Liver (tissue), 9 donors: ENCODE results near the gene KIF22. TPM values are rescaled to one million over a fixed set of nuclear protein-coding genes. Genes with fewer than 3 reads are reported as not detected.
A peak's percentile ranks its signal among the peaks of the same experiment; 100 is the strongest.

ENCODE experiments used
- DNase-seq: peaks from one replicate; pipeline ENCODE4 v3.0.0-alpha.2; 2017; ENCODE audit warnings: low spot score
- H3K27ac ChIP-seq, 2 donors: one replicate each; pipeline ENCODE4 v1.7.0; 2013; ENCODE audit warnings: inconsistent platforms in 2 of 2, low read length in 2 of 2, control low read depth in 1 of 2, low read depth in 1 of 2, mild to moderate bottlenecking in 1 of 2
- H3K27me3 ChIP-seq, 4 donors: one replicate each; pipeline versions ENCODE4 v1.6.1 to v1.7.0; 2013; ENCODE audit warnings: low read length in 3 of 4, inconsistent platforms in 1 of 4, mild to moderate bottlenecking in 1 of 4, moderate library complexity in 1 of 4; ENCODE audit not compliant: control insufficient read depth in 4 of 4, insufficient read depth in 4 of 4
- H3K36me3 ChIP-seq, 4 donors: one replicate each; pipeline versions ENCODE4 v1.6.1 to v1.7.0; 2013; ENCODE audit warnings: low read length in 3 of 4, mild to moderate bottlenecking in 3 of 4, low read depth in 1 of 4, moderate library complexity in 1 of 4; ENCODE audit not compliant: control insufficient read depth in 4 of 4, insufficient read depth in 3 of 4
- H3K4me1 ChIP-seq, 4 donors: one replicate each; pipeline versions ENCODE4 v1.6.1 to v1.7.0; 2013; ENCODE audit warnings: low read length in 3 of 4, mild to moderate bottlenecking in 3 of 4, moderate library complexity in 1 of 4; ENCODE audit not compliant: control insufficient read depth in 4 of 4, insufficient read depth in 4 of 4
- H3K4me3 ChIP-seq, 3 donors: one replicate each; pipeline versions ENCODE4 v1.6.1 to v1.7.0; 2013; ENCODE audit warnings: low read length in 3 of 3, control low read depth in 1 of 3, low read depth in 1 of 3, mild to moderate bottlenecking in 1 of 3
- H3K9ac ChIP-seq, 2 donors: one replicate each; pipeline ENCODE4 v1.7.0; 2013; ENCODE audit warnings: low read length in 2 of 2, mild to moderate bottlenecking in 2 of 2, moderate library complexity in 2 of 2, control low read depth in 1 of 2, low read depth in 1 of 2
- H3K9me3 ChIP-seq, 4 donors: one replicate each; pipeline versions ENCODE4 v1.6.1 to v1.7.0; 2013; ENCODE audit warnings: low read length in 3 of 4; ENCODE audit not compliant: control insufficient read depth in 4 of 4
- ATF3 ChIP-seq: IDR thresholded peaks from 2 replicates; pipeline ENCODE4 v1.6.1; 2016; ENCODE audit warnings: antibody characterized with exemption
- CTCF ChIP-seq: fragments of 150-350 bp; IDR thresholded peaks from 2 replicates; pipeline ENCODE4 v1.5.1; 2017; ENCODE audit warnings: improper control_type of control experiment, low read depth, low read length; ENCODE audit not compliant: missing input control
- EGR1 ChIP-seq, 2 donors: IDR thresholded peaks; 2 replicates each; pipeline ENCODE4 v1.6.1; 2016 to 2018; ENCODE audit warnings: antibody characterized with exemption in 2 of 2, low read depth in 2 of 2
- FOXA1 ChIP-seq: IDR thresholded peaks from 2 replicates; pipeline ENCODE4 v1.6.1; 2016; ENCODE audit warnings: antibody characterized with exemption
- FOXA2 ChIP-seq: IDR thresholded peaks from 2 replicates; pipeline ENCODE4 v1.6.1; 2016; ENCODE audit warnings: antibody characterized with exemption
- GABPA ChIP-seq, 2 donors: IDR thresholded peaks in 1 of 2; conservative IDR thresholded peaks in 1 of 2; 2 replicates each; pipeline ENCODE4 v1.6.1; 2016; ENCODE audit warnings: antibody characterized with exemption in 2 of 2, mild to moderate bottlenecking in 1 of 2, moderate library complexity in 1 of 2
- HNF4A ChIP-seq, 2 donors: conservative IDR thresholded peaks; 2 replicates each; pipeline ENCODE4 v1.6.1; 2016; ENCODE audit warnings: antibody characterized with exemption in 2 of 2, mild to moderate bottlenecking in 2 of 2
- HNF4G ChIP-seq: IDR thresholded peaks from 2 replicates; pipeline ENCODE4 v1.6.1; 2016; ENCODE audit warnings: antibody characterized with exemption
- JUND ChIP-seq, 2 donors: IDR thresholded peaks; 2 replicates each; pipeline ENCODE4 v1.6.1; 2016; ENCODE audit warnings: antibody characterized with exemption in 2 of 2
- MAX ChIP-seq: IDR thresholded peaks from 2 replicates; pipeline ENCODE4 v1.6.1; 2016; ENCODE audit warnings: antibody characterized with exemption
- NR2F2 ChIP-seq: IDR thresholded peaks from 2 replicates; pipeline ENCODE4 v1.6.1; 2016; ENCODE audit warnings: antibody characterized with exemption
- RAD21 ChIP-seq, 2 donors: IDR thresholded peaks; 2 replicates each; pipeline ENCODE4 v1.6.1; 2016; ENCODE audit warnings: antibody characterized with exemption in 2 of 2, mild to moderate bottlenecking in 2 of 2
- REST ChIP-seq: IDR thresholded peaks from 2 replicates; pipeline ENCODE4 v1.6.1; 2016; ENCODE audit warnings: antibody characterized with exemption, mild to moderate bottlenecking
- RXRA ChIP-seq, 2 donors: IDR thresholded peaks; 2 replicates each; pipeline ENCODE4 v1.6.1; 2017 to 2018; ENCODE audit warnings: antibody characterized with exemption in 2 of 2, mild to moderate bottlenecking in 1 of 2
- SP1 ChIP-seq: IDR thresholded peaks from 2 replicates; pipeline ENCODE4 v1.6.1; 2018; ENCODE audit warnings: antibody characterized with exemption, mild to moderate bottlenecking
- TAF1 ChIP-seq: conservative IDR thresholded peaks from 2 replicates; pipeline ENCODE4 v1.6.1; 2016; ENCODE audit warnings: antibody characterized with exemption, mild to moderate bottlenecking
- YY1 ChIP-seq: IDR thresholded peaks from 2 replicates; pipeline ENCODE4 v1.6.1; 2016; ENCODE audit warnings: antibody characterized with exemption, mild to moderate bottlenecking
- ZBTB33 ChIP-seq: IDR thresholded peaks from 2 replicates; pipeline ENCODE4 v1.6.1; 2016; ENCODE audit warnings: antibody characterized with exemption
- WGBS: extraction: QIAGEN DNeasy Blood & Tissue Kit; methylation state at CpG from one replicate; pipeline ENCODE4 v1.1.7; 2013; 5-methylcytosine and 5-hydroxymethylcytosine counted together
- polyA plus RNA-seq, 2 donors: library from polyadenylated mRNA; stranded (reverse) in 1 of 2; unstranded in 1 of 2; fragments of 200-250 nt in 1 of 2; fragments of >200 nt in 1 of 2; fragmentation: Nextera tagmentation in 1 of 2; extraction: Ambion mirVana in 1 of 2; gene quantifications; one replicate each; pipeline versions ENCODE4 v1.2.1 to v1.2.3, GENCODE V29; 2013 to 2015
- total RNA-seq, 2 donors: library from RNA; depleted of rRNA; stranded (reverse); fragments of >200 nt; gene quantifications; one replicate each; pipeline ENCODE4 v1.2.3, GENCODE V29; 2014
- donor health status: healthy.
- donor health status: healthy.
- donor health status: healthy.
- donor health status: healthy.
- donor health status: healthy.

The KIF22 gene
- total and polyA plus RNA-seq, 4 donors = 15.0 to 80.1 (median 49.3) TPM

- Histone ChIP-seq H3K9ac (peak overlapping the region in 1 of 2 donors; percentile 80), H3K36me3 (peaks cover 2 to 10% (median 4%) of the 10 kb centered on the region in 4 donors), H3K27me3 (no peaks in the 10 kb centered on the region), H3K27ac (peak overlapping the region; percentile 85 to 88), H3K4me3 (peak overlapping the region; percentile 38 to 51 (median 46)), H3K4me1 (peaks cover 18 to 55% (median 33%) of the 10 kb centered on the region in 4 donors), H3K9me3 (no peaks in the 10 kb centered on the region)
- WGBS = under 1% methylated on average over 31 of the region's 31 CpGs
- TF ChIP-seq TAF1 = no peak
- peak in 1 of 2 donors; percentile 39 for TF ChIP-seq RXRA (IDR thresholded peaks at IDR 0.05)
- TF ChIP-seq JUND (IDR thresholded peaks at IDR 0.05) = peak in 1 of 2 donors; percentile 50
- TF ChIP-seq REST = peak; percentile 62
- TF ChIP-seq ATF3 = no peak
- TF ChIP-seq YY1 = peak; percentile 87
- TF ChIP-seq NR2F2 = no peak
- TF ChIP-seq MAX = no peak
- TF ChIP-seq FOXA2 = no peak
- TF ChIP-seq HNF4A (conservative IDR thresholded peaks at IDR 0.05) = peak; percentile 63 to 74
- TF ChIP-seq RAD21 (IDR thresholded peaks at IDR 0.05) = peak; percentile 18 to 60
- no peak for TF ChIP-seq CTCF
- TF ChIP-seq SP1 = peak; percentile 84
- TF ChIP-seq FOXA1 = no peak
- peak; percentile 87 for DNase-seq
These were observed 20.8 kb downstream of the KIF22 start for GRCh38 chr16:29811170-29811895.

- H3K27ac ChIP-seq = peak within 1 kb of the TSS; percentile 85 to 88
- no peak for DNase-seq
- 8% methylated on average over 69 of the region's 69 CpGs for WGBS
These were observed 21.5 kb downstream of the KIF22 start, which contains the start of gene PRRT2 for GRCh38 chr16:29811896-29812665. PRRT2 (plus strand) TSS chr16:29812193; CDS start chr16:29813055, 862 bp downstream.

More at GRCh38 chr16:29811896-29812665, 21.5 kb downstream of the KIF22 start, which contains the start of gene PRRT2:
- Histone ChIP-seq H3K36me3 (peaks cover 2 to 10% (median 4%) of the 10 kb centered on the region in 4 donors), H3K9ac (peak within 1 kb of the TSS in 1 of 2 donors; percentile 80), H3K4me1 (peaks cover 19 to 59% (median 37%) of the 10 kb centered on the region in 4 donors), H3K4me3 (peak within 1 kb of the TSS; percentile 38 to 51 (median 46)), H3K27me3 (no peaks in the 10 kb centered on the region), H3K9me3 (no peaks in the 10 kb centered on the region)
- TF ChIP-seq HNF4G (no peak), FOXA2 (no peak), CTCF (no peak), JUND (IDR thresholded peaks at IDR 0.05) (no peak), SP1 (no peak), GABPA (IDR thresholded peaks at IDR 0.05 in 1 of 2, conservative IDR thresholded peaks at IDR 0.05 in 1 of 2) (no peak), RAD21 (IDR thresholded peaks at IDR 0.05) (no peak), HNF4A (conservative IDR thresholded peaks at IDR 0.05) (no peak), RXRA (IDR thresholded peaks at IDR 0.05) (no peak), ATF3 (no peak), EGR1 (IDR thresholded peaks at IDR 0.05; ENCODE audit: low read depth in 2 of 2) (no peak), YY1 (no peak), FOXA1 (no peak), MAX (no peak), ZBTB33 (no peak)
